DMS114 treated with DMSO at 0.1 percent for 48 hours (cell line): ENCODE results near the gene GARRE1.
"Not testable (repeated sequence)": the region's sequence is repeated elsewhere in the genome, so short reads cannot be mapped to it uniquely, and the experiment has no call there.

Experiments
- DNase-seq: peaks from one replicate; lab custom pipeline; 2025; ENCODE audit not compliant: unreplicated experiment; lab: John Stamatoyannopoulos, UW

Gene GARRE1

DNA sequence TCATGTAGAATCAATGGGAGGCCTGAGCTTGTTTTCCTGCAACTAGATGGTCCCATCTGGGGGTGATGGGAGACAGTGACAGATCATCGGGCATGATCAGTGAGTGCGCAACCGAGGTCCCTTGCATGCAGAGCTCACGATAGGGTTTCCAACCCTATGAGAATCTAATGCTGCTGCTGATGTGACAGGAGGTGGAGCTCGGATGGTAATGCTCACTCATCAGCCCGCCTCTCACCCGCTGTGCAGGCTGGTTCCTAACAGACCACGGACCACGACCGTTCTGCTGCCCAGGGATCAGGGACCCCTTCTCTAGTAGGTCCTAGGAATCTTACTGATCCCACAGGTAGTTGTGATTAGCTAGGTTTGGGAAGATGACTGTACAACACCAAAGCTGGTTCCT, 23.5 kb upstream of the GARRE1 start:
- no peak for DNase-seq

DNA sequence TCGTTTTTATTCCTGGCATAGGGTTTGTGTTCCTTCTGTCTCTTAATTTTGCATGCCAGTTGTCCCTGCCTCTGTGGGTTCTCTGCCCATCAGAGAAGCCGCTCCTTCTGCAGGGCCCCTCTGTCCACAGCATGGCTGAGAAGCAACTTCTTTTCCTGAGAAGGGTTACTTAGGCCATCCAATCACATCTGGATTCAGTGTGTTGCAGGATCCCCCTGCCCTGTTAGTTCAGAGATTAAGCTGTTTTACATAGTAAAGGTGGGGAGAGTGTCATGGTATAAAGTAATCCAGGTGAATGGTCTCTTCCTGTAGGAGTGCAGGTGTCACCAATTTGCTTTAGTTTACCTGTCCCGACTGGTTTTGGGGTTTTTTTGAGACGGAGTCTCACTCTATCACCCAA, 22.9 kb upstream of the GARRE1 start:
- DNase-seq: no peak

DNA sequence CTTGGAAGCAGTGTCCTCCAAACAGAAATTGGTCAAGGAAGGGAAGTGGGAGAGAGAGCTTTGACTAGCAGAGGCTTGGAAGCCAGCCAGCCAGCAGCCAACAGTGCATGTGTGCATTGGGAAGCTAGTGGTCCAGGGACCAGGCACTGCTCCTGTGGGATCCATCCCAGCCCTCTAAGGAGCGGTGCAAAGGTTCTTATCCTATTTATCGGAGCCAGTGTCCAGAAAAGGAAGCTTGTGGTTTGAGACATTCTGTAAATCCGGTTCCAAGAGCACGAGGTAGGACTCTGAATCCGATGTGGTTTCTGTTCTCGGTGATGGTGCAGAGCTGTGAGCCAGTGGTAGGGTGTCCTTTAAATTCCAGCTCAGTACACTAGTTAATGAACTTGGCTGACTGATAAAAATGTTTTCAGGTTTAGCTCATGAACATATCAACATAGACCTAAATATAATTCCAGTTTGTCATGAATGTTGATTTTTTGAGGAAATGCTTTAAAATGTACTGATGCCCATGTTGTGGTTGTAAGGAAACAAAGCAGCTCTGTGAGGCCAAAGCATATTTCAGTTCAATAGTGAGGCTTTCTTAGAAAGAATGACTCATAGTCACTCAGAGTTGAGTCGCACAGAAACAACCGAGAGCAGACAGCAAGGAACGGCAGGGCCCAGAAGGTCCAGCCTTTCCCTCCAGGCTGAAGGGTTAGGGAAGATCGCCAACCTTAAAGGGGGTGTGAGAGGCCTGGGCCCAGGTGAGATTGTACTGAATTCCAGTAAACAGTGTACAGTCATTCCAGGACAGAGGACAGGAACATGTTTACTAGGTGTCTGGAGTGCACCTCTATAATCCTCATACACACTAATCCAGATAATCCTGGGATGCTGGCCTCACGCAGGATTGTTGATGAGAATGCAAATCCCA, 21.5 kb upstream of the GARRE1 start:
- DNase-seq: no peak

DNA sequence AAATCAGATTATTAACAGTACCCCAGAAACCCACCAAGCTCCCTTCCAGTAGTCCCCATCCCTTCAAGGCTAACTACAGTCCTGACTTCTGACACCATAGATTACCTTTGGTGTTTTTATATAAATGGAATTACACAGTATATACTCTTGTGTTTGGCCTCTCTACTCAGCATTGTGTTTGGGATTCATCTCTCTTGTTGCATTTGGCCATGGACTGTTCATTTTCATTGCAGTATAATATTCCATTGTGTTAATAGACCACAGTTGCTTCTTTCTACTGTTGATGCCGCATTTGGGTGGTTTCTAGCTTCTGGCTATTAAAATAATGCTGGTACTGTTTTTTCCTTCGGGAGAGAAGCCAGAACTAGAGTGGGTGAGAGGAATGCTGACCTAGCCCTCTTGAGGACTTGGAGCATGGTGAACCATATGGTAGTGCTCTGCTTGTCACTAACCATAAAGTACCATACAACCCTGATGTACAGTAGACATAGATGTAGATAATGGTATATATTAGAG, 18.9 kb upstream of the GARRE1 start:
- DNase-seq: no peak

DNA sequence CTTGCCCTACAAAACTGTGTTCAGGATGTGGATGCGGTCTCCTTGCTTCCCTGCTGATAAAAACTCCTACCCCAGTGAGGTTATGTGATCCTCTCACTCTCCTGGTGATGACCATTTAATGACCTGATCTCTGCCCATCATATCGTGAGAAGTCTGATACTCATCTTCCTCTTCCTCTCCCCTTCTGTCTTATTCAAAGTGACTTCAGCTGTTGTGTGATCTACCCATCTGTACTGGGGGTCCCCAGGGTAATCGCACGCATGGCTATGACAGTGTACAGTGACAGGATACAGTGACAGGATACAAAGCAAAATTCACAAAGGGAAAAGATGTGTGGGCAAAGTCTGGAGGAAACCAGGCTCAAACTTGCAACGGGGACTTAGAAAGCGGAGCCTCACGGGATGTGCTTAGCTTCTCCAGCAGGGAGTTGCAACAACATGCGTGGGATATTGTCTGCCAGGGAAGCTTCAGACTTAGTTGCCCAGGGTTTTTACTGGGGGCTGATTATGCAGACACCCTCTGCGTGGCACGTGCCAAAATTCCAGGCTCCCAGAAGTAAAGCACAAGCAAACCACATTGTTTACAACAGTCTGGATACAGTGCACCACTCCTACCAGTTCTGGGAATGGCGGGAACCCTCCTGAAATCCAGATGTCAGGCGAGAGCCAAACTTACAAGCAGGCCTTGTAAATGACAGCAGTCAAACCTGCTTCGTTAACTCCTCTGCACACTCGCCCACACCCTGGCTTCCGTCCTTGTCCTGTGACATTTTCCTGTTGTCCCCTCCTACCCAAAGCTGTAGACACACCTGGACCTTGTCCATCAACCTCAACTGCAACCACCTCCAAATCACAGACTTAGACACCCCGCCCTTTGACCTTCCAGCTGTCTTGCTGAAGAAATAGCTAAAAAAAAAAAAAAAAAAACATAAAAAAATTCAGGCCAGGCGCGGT, 18.0 kb upstream of the GARRE1 start:
- no peak for DNase-seq

DNA sequence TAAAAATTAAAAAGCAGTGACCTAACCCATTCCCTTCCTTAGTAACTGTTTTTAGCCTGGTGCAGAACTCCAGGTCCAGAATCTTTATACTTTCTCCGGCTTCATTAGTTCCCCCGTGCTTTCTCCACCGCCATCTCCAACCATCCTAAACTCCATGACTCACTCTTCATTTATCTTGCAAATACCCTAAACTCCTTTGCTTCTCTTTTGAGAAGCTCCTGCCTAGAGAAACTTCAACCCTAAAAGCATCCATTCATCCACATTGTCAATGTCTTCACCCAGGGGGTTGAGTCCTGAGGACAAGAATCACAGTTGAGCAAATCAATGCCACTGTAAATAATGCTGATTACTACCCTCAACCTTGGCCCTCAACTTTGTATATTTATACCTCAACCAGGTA, 17.1 kb upstream of the GARRE1 start:
- no peak for DNase-seq

DNA sequence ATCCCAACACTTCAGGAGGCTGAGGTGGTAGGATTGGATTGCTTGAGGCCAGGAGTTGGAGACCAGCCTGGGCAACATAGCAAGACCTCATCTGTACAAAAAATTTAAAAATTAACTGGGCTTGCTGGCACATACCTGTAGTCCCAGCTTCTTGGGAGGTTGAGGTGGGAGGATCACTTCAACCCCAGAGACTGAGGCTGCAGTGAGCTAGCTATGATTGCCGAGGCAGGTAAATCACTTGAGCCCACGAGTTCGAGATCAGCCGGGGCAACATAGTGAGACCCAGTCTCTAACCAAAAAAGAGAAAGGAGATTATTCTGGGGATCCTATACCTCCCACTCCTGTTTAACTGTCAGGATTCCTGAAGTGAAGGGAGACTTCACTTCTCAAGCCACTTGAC, 16.4 kb upstream of the GARRE1 start:
- DNase-seq: no peak

DNA sequence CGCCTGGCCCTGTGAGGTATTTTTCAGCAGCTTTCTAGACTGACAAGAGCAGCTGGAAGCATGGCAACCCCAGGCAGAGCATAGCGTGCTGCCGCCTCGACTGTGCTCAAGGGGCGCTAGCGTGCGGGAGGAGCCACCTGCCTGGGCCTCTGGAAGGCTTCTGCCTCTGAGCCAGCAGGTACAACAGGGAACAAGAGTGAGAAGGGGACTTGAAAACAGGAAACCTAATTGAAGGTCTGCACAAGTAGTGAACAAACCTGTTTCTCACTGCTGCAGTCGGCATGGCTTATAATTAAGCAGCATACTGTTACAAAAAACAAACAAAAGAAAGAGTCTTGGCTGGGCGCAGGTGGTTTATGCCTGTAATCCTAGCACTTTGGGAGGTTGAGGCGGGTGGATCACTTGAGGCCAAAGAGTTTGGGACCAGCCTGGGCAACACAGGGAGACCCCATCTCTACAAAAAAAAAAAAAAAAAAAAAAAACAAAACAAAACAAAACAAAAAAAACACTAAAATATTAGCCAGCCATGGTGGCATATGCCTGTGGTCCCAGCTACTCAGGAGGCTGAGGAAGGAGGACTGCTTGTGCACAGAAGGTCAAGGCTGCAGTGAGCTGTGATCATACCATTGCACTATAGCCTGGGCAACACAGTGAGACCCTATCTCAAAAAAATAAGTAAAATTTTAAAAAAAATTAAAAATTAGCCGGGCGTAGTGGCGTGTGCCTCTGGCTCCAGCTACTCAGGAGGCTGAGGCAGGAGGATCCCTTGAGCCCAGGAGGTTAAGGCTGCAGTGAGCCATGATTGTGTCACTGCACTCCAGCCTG, 12.6 kb upstream of the GARRE1 start:
- DNase-seq: no peak

DNA sequence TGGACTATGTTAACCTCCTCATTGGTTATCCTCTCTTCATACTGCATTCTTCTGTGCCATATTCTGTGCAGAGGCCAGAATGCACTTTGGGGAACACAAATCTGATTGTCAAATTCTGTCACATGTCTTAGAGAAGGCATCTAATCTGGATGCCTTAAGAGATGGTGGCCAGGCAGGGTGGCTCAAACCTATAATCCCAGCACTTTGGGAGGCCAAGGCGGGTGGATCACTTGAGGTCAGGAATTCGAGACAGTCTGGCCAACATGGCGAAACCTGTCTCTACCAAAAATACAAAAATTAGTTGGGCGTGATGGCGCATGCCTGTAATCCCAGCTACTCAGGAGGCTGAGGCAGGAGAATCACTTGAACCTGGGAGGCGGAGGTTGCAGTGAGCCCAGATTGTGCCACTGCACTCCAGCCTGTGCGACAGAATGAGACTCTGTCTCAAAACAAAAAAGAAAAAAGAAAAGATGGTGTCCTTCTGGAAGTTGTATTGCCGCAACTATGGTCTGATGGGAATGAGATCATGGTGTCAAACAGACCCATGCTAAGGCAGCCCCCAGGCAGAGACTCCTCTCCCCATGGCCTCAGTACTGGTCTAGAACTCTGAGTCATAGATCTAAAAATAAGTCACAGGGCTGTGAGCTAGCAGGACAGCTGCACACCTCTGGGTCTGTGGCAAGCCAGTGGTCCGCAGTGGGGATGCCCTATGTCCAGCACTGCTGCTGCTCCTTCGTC, 11.0 kb upstream of the GARRE1 start:
- not testable (repeated sequence) for DNase-seq

DNA sequence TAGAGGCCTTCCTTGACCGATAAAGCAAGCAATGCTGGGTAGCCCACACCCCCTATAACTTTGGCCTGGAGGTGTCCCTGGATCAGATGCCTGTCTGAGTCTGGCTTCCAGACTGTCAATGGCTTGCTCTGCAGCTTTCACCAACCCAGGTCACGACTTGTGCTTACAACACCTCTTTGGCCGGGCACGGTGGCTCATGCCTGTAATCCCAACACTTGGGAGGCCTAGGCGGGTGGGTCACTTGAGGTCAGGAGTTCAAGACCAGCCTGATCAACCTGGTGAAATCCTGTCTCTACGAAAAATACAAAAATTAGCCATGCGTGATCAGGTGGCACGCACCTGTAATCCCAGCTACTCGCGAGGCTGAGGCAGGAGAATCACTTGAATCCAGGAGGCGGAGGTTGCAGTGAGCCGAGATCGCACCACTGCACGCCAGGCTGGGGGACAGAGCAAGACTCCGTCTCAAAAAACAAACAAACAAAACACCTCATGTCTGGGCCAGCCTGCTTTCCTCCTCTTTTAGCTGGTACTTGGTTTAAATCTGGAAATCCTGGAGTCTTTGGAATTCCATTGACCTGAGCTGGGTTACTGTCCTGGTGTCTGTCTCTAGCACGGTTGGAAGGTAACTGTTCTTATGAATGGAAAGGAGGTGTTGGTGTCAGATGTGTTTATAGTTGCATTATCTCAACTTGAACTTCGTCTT, 10.3 kb upstream of the GARRE1 start:
- no peak for DNase-seq

DNA sequence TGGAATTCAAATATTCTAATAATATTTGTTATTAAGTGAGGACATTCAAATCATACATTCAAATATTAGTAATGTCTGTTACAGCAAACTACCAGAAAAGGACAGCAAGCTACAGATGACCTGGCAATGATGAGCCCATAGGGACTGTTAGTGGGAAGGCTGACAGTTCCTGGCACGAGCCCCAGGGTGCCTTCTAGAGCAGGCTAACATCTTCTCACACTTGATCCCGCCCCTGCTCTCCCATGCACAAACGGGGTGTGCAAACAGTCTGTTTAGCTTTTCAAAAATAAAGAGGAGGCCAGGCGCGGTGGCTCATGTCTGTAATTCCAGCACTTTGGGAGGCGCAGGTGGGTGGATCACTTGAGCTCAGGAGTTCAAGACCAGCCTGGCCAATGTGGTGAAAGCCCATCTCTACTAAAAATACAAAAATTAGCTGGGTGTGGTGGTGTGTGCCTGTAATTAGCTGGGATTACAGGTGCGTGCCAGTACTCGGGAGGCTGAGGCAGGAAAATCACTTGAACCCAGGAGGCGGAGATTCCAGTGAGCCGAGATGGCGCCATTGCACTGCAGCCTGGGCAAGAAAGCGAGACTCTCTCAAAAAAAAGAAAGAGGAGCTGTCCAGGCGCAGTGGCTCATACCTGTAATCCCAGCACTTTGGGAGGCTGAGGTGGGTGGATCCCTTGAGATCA, 9.6 kb upstream of the GARRE1 start:
- DNase-seq: no peak

DNA sequence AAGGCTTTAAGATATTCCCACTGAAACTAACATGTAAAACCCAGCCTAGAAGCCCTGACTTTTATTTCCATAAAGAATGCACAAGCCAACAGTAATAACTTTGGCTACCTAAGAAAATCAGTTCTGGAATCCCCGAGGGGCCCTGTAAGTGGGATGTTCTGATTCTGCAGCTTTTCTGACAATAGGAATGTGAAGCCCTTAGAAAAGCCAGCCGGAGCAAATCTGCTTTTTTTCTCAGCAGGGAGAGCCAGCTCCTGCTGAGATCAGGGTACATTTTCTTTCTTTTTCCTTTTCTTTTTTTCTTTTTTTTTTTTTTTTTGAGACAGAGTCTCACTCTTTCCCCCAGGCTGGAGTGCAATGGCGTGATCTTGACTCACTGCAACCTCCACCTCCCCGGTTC, 8.0 kb upstream of the GARRE1 start:
- no peak for DNase-seq

DNA sequence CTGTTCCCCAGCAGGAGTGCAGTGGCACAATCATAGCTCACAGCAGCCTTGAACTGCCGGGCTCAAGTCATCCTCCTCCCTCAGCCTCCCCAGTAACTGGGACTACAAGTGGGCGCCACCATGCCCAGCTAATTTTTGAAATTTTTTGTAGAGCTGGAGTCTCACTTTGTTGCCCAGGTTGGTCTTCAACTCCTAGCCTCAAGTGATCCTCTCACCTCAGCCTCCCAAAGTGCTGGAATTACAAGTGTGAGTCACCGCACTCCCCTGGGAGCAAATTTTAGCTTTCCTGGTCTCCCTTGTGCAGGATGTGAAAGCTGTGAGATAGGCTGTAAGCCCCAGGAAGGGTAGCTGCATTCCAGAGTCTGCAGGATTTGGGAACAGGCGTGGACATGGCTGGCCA, 5.4 kb upstream of the GARRE1 start:
- DNase-seq: no peak

DNA sequence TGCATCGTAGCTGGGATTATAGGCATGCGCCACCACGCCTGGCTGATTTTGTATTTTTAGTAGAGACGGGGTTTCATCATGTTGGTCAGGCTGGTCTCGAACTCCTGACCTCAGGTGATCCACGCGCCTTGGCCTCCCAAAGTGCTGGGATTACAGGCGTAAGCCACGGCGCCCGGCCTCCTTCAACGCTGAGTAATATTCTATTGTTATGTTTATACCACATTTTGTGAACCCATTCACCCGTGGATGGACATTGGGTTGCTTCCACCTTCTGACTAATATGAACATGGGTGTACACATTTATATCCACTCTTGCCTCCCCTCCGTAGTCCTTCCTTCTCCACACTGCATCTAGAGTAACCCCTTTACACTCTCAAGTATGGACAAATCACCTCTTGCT, 1.2 kb upstream of the GARRE1 start:
- not testable (repeated sequence) for DNase-seq

DNA sequence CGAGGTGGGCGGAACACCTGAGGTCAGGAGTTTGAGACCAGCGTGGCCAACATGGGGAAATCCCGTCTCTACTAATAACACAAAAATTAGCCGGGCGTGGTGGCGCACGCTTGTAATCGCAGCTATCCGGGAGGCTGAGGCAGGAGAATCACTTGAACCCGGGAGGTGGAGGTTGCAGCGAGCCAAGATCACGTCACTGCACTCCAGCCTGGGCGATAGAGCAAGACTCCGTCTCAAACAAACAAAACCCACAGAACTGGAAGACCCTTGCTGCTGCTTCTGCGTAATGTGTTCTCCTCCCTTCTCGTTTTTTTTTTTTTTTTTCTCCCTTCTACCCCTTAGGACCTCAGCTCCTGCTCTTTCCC, 691 bp upstream of the GARRE1 start:
- not testable (repeated sequence) for DNase-seq

DNA sequence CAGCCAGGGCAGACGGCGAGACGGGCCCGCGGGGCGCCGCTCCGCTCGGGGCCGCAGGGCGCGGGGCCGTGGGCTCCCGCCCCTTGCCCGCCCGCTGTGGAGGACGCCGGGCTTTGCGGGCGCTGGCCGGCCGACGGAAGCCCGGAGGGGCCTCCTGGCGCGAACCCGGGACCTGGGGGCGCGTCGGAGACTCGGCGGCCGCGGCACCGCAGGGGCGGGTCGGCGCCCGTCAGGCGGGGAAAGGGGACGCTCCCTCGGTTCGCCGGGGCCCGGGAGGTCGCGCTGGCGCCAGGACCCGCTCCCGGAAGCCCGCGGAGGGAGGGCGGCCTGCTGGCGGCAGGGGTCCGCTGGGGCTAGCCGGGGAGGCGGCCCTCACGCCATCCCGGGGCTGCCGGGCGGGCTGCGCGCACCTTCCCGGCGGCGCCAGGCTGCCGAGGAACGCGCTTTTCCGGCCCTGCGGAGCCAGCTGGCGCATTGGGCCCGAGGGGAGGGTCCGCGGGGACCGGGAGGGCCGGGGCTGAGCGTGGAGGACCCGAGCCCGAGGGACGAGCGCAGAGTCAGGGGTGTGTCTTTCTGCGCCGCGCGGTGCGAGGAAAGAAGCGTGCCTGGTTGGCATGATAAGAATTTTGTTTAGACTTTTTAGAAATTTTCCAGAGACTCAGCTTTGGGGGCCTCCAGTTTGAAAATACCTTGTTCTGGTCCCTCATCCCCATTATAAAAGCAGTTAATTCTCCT, 511 bp downstream of the GARRE1 start:
- DNase-seq: no peak

DNA sequence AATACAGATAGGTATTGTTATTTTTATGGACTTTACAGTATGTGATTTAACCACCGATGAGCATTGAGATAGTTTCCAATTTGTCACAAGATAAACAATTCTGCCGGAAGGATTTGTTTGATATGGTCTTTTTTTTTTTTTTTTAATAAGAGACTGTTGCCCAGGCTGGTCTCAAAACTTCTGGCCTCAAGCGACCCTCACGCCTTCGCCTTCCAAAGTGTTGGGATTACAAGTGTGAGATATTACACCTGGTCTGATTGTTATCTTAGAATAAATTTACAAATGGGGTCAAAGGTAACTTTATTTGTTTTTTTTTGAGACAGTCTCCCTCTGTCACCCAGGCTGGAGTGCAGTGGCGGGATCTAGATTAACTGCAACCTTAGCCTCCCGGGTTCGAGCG, 1.2 kb downstream of the GARRE1 start:
- no peak for DNase-seq

DNA sequence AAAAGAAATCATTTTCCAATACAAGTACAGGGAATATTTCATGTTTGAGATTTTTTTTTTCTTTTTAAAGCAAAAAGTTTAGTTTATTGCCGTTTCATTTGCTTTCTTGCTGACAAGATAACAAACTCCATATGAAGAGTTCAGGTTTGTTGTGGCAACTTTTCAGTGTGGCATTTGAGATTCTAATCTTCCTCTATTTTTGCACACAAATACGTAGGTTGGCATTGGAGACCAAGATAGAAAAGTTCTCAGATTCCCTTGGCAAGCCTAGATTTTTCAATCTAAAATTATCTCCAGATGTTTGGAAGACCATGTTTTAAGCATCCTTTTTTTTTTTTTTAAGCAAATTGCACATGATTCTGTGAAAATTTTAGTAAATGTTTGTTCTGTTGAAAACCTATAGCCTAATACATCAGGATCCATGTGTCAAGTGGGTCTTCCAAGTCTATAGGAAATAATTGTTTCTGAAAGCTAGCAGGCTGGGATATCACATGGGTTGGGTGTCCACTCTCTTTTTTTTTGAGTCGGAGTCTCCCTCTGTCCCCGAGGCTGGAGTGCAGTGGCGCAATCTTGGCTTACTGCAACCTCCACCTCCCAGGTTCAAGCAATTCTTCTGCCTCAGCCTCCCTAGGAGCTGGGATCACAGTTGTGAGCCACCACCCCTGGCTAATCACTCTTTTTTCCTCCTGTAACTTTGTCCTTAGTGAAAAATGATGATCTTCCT, 2.6 kb downstream of the GARRE1 start:
- DNase-seq: no peak
